SK-N-SH treated with all-trans-retinoic acid at 6 μM for 48 hours (cell line): ENCODE data around the gene NUP153.

Experiments used
- ATAC-seq: fragments of 200-7000 bp; cut with Tn5 transposase; 3 replicates; pipeline ENCODE4 v1.9.1; 2020; ENCODE audit warnings: mild to moderate bottlenecking, moderate library complexity
- ARNTL ChIP-seq: fragments of 450-650 bp; formaldehyde crosslinking; IDR thresholded peaks from 2 replicates; pipeline ENCODE4 v1.5.0; 2020; ENCODE audit warnings: low read depth, mild to moderate bottlenecking, moderate library complexity, borderline replicate concordance
- CREB5 ChIP-seq: fragments of 250-450 bp; sonication (Bioruptor Pico); IDR thresholded peaks from 2 replicates; pipeline ENCODE4 v1.5.1; 2020; ENCODE audit warnings: low read depth, mild to moderate bottlenecking, moderate library complexity
- CSDC2 ChIP-seq: fragments of 250-450 bp; sonication (Bioruptor Pico); IDR thresholded peaks from 2 replicates; pipeline ENCODE4 v1.5.0; 2020; ENCODE audit warnings: mild to moderate bottlenecking, moderate library complexity
- ESRRG ChIP-seq: fragments of 250-450 bp; sonication (Bioruptor Pico); IDR thresholded peaks from 2 replicates; pipeline ENCODE4 v1.6.1; 2021; ENCODE audit warnings: mild to moderate bottlenecking
- GLIS3 ChIP-seq: fragments of 250-450 bp; sonication (Bioruptor Pico); IDR thresholded peaks from 2 replicates; pipeline ENCODE4 v1.5.0; 2020; ENCODE audit warnings: mild to moderate bottlenecking, moderate library complexity
- OSR1 ChIP-seq: fragments of 250-450 bp; sonication (Bioruptor Pico); IDR thresholded peaks from 2 replicates; pipeline ENCODE4 v1.8.0; 2022; ENCODE audit warnings: moderate library complexity, mild to moderate bottlenecking, inconsistent platforms
- POU6F1 ChIP-seq: fragments of 250-450 bp; sonication (Bioruptor Pico); IDR thresholded peaks from 2 replicates; pipeline ENCODE4 v1.8.0; 2021; ENCODE audit warnings: low read depth, mild to moderate bottlenecking, moderate library complexity, borderline replicate concordance
- PPARA ChIP-seq: fragments of 250-450 bp; sonication (Bioruptor Pico); IDR thresholded peaks from 2 replicates; pipeline ENCODE4 v1.5.0; 2020; ENCODE audit warnings: mild to moderate bottlenecking, borderline replicate concordance
- RARB ChIP-seq: fragments of 250-450 bp; sonication (Bioruptor Pico); IDR thresholded peaks from 2 replicates; pipeline ENCODE4 v1.8.0; 2021; ENCODE audit warnings: mild to moderate bottlenecking, moderate library complexity
- SNAI2 ChIP-seq: fragments of 250-450 bp; sonication (Bioruptor Pico); IDR thresholded peaks from 2 replicates; pipeline ENCODE4 v1.5.0; 2020; ENCODE audit warnings: mild to moderate bottlenecking, moderate library complexity
- TCF4 ChIP-seq: fragments of 250-450 bp; sonication (Bioruptor Pico); IDR thresholded peaks from 2 replicates; pipeline ENCODE4 v1.8.0; 2021; ENCODE audit warnings: mild to moderate bottlenecking, moderate library complexity, borderline replicate concordance
- TOX ChIP-seq: fragments of 250-450 bp; sonication (Bioruptor Pico); IDR thresholded peaks from 2 replicates; pipeline ENCODE4 v1.8.0; 2021; ENCODE audit warnings: mild to moderate bottlenecking, moderate library complexity, borderline replicate concordance
- TSHZ2 ChIP-seq: fragments of 250-450 bp; sonication (Bioruptor Pico); IDR thresholded peaks from 2 replicates; pipeline ENCODE4 v1.5.0; 2020; ENCODE audit warnings: mild to moderate bottlenecking, moderate library complexity
- ZC3H10 ChIP-seq: fragments of 250-450 bp; sonication (Bioruptor Pico); IDR thresholded peaks from 2 replicates; pipeline ENCODE4 v1.5.1; 2021; ENCODE audit warnings: mild to moderate bottlenecking, moderate library complexity
- ZFP3 ChIP-seq: fragments of 250-450 bp; sonication (Bioruptor Pico); IDR thresholded peaks from 2 replicates; pipeline ENCODE4 v1.5.0; 2020; ENCODE audit warnings: mild to moderate bottlenecking, moderate library complexity
- ZFP30 ChIP-seq: fragments of 450-650 bp; formaldehyde crosslinking; IDR thresholded peaks from 2 replicates; pipeline ENCODE4 v1.5.0; 2022; ENCODE audit warnings: mild to moderate bottlenecking, moderate library complexity
- ZNF70 ChIP-seq: fragments of 450-650 bp; formaldehyde crosslinking; IDR thresholded peaks from 2 replicates; pipeline ENCODE4 v1.5.0; 2020; ENCODE audit warnings: mild to moderate bottlenecking, moderate library complexity
- ZNF8 ChIP-seq: fragments of 450-650 bp; formaldehyde crosslinking; IDR thresholded peaks from 2 replicates; pipeline ENCODE4 v1.5.0; 2020; ENCODE audit warnings: mild to moderate bottlenecking, moderate library complexity
- TF ChIP-seq, protein P1 (sequence below): fragments of 250-450 bp; sonication (Bioruptor Pico); IDR thresholded peaks from 2 replicates; pipeline ENCODE4 v1.5.1; 2021; ENCODE audit warnings: mild to moderate bottlenecking, moderate library complexity

Gene NUP153

DNA sequence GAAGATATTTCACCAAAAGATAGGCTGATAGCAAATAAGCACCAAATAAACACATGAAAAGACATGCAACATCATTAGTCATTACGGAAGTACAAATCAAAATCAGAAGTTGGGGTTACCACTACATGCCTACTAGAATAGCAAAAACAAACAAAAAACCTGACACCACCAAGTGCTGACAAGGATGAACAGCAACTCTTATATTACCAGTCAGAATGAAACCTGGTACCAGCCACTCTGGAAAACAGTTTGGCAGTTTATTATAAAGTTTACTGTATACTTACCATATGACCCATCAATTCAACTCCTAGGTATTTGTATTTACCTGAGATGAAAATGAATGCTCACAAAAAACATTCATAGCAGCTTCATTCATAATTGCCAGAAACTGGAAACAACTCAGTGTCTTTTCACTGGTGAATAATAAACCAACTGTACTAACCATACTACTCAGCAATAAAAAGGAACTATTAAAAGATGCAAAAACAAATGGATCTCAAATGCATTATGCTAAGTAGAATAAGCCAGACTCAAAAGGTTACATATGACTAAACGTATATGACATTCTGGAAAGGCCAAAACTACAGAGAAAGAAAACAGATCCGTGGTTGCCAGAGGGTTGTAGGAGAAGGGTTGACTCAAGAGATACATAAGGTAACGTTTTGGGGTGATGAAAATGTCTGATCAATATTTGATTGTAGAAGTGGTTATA is 33.0 kb downstream of the NUP153 start:
- ATAC-seq, result no peak
- TF ChIP-seq RARB (CRISPR knock-in tag) (no peak), TOX (CRISPR knock-in tag) (no peak), ZFP30 (no peak), PPARA (CRISPR knock-in tag) (no peak), ARNTL (CRISPR knock-in tag) (no peak), GLIS3 (CRISPR knock-in tag) (no peak), SNAI2 (CRISPR knock-in tag) (no peak), TCF4 (CRISPR knock-in tag) (no peak), ZC3H10 (CRISPR knock-in tag) (no peak), CREB5 (no peak), POU6F1 (CRISPR knock-in tag) (no peak)
- TF ChIP-seq, protein P1, sequence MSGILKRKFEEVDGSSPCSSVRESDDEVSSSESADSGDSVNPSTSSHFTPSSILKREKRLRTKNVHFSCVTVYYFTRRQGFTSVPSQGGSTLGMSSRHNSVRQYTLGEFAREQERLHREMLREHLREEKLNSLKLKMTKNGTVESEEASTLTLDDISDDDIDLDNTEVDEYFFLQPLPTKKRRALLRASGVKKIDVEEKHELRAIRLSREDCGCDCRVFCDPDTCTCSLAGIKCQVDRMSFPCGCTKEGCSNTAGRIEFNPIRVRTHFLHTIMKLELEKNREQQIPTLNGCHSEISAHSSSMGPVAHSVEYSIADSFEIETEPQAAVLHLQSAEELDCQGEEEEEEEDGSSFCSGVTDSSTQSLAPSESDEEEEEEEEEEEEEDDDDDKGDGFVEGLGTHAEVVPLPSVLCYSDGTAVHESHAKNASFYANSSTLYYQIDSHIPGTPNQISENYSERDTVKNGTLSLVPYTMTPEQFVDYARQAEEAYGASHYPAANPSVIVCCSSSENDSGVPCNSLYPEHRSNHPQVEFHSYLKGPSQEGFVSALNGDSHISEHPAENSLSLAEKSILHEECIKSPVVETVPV (CRISPR knock-in tag), result no peak
- TF ChIP-seq, all 23 proteins: peak for 0

DNA sequence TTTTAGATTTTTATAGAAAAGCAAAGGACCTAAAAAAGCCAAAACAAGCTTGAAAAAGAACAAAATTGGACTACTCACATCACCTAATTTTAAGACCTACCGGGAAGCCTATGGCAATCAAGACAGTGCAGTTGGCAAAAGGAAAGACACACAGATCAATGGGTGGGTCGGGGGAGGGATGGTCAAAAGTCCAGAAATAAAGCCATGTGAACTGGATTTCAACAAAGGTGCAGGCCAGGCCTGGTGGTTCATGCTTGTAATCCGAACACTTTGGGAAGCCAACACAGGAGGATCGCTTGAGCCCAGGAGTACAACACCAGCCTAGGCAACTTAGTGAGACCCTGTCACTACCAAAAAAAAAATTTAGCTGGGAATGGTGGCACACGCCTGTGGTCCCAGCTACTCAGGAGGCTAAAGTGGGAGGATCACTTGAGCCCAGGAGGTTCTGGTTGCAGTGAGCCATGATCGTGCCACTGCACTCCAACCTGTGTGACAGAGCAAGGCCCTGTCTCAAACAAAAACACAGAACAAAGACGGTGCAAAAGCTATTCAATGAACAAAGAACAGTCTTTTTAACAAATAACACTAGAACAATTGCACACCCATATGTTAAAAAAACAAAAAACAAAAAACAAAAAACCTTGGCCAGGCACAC is 34.5 kb downstream of the NUP153 start:
- TF ChIP-seq CREB5 (no peak), GLIS3 (CRISPR knock-in tag) (no peak)
- no peak for ATAC-seq

- ATAC-seq, result no peak
- no peak for TF ChIP-seq POU6F1 (CRISPR knock-in tag)
- no peak for TF ChIP-seq CREB5
- no peak for TF ChIP-seq ZNF70 (CRISPR knock-in tag)
- no peak for TF ChIP-seq OSR1
- no peak for TF ChIP-seq ZNF8 (CRISPR knock-in tag)
- no peak for TF ChIP-seq ARNTL (CRISPR knock-in tag)
- no peak for TF ChIP-seq ZC3H10 (CRISPR knock-in tag)
- no peak for TF ChIP-seq ZFP3 (CRISPR knock-in tag)
- no peak for TF ChIP-seq TCF4 (CRISPR knock-in tag)
- TF ChIP-seq SNAI2 (CRISPR knock-in tag), result no peak
- TF ChIP-seq ESRRG, result no peak
- no peak for TF ChIP-seq GLIS3 (CRISPR knock-in tag)
- TF ChIP-seq, protein P1 (CRISPR knock-in tag), result no peak
- no peak for TF ChIP-seq TSHZ2 (CRISPR knock-in tag)
- TF ChIP-seq CSDC2, result no peak
- TF ChIP-seq TOX (CRISPR knock-in tag), result no peak
- no peak for TF ChIP-seq RARB (CRISPR knock-in tag)
- no peak for TF ChIP-seq ZFP30
Observed at GRCh38 chr6:17666646-17667045, 40.1 kb downstream of the NUP153 start.
